ENCODE measurements around the gene CEP72. TPM values are rescaled to one million over a fixed set of nuclear protein-coding genes. Genes with fewer than 3 reads are reported as not detected.

CEP72 gene
- total RNA-seq, 1 donor from 2014 or later, result 27.8 TPM

DNA sequence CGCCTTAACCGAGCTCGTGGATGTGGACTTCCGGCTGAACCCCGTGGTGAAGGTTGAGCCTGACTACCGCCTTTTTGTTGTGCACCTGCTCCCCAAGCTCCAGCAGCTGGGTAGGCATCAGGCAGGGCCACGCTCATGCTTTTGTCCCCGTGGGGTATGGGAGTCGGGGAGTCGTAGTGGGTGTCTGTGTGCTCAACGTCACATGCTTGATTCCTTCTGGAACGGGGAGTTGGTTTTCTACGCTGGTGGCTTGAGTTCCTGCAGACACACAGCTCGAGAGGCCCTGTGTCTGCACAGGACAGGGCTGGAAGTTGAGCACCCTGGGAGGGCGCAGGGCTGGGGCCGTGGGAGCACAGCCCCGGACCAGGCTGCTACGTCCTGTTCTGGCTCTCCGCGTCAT is 8.0 kb downstream of the CEP72 start:
- peaks cover 24% of the 10 kb centered on the region for H3K36me3 Mint-ChIP-seq
- no peaks in the 10 kb centered on the region for H3K9me3 Mint-ChIP-seq
- no peak overlapping the region for H3K4me3 Mint-ChIP-seq
- no peaks in the 10 kb centered on the region for H3K27me3 Mint-ChIP-seq
- TF ChIP-seq, protein P1, sequence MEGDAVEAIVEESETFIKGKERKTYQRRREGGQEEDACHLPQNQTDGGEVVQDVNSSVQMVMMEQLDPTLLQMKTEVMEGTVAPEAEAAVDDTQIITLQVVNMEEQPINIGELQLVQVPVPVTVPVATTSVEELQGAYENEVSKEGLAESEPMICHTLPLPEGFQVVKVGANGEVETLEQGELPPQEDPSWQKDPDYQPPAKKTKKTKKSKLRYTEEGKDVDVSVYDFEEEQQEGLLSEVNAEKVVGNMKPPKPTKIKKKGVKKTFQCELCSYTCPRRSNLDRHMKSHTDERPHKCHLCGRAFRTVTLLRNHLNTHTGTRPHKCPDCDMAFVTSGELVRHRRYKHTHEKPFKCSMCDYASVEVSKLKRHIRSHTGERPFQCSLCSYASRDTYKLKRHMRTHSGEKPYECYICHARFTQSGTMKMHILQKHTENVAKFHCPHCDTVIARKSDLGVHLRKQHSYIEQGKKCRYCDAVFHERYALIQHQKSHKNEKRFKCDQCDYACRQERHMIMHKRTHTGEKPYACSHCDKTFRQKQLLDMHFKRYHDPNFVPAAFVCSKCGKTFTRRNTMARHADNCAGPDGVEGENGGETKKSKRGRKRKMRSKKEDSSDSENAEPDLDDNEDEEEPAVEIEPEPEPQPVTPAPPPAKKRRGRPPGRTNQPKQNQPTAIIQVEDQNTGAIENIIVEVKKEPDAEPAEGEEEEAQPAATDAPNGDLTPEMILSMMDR (conservative IDR thresholded peaks at IDR 0.05), result no peak
- H3K27ac Mint-ChIP-seq, result no peak overlapping the region
- peaks cover 6% of the 10 kb centered on the region for H3K4me1 Mint-ChIP-seq (ENCODE audit: unreplicated experiment)
- DNase-seq (ENCODE audit: extremely low spot score, unreplicated experiment), result peak; percentile 62

DNA sequence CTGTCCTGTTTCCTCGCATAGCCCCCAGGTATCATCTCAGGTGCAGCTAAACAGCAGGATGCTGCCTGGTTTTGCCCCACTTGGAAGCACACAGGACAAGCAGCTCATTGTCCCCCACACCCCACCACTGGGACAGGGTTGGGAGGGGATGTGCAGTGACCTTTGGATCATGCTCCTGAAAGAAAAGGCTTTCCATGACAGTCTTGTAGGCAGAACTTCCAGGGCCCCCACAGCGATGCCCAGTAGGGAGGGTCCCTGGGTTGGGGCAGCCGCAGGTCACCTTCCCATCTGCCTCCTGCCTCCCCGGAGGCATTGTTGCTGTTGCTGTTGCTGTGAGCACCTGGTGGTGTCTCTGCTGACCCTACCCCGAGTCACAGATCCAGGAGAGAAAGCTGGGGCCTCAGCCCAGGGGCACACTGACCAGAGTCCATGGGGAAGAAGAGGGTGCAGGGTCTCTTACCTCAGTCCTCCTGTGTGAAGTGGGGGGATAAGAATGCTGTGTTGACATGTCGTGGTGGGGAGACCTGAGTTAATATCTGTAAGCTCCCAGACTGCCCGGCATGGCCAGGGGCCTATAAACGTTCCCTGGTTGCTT is 8.5 kb downstream of the CEP72 start:
- peaks cover 6% of the 10 kb centered on the region for H3K4me1 Mint-ChIP-seq (ENCODE audit: unreplicated experiment)
- peak; percentile 51 for DNase-seq (ENCODE audit: extremely low spot score, unreplicated experiment)
- H3K27me3 Mint-ChIP-seq, result no peaks in the 10 kb centered on the region
- no peak overlapping the region for H3K4me3 Mint-ChIP-seq
- H3K27ac Mint-ChIP-seq, result no peak overlapping the region
- peaks cover 19% of the 10 kb centered on the region for H3K36me3 Mint-ChIP-seq
- H3K9me3 Mint-ChIP-seq, result no peaks in the 10 kb centered on the region
- TF ChIP-seq, protein P1 (conservative IDR thresholded peaks at IDR 0.05), result no peak

DNA sequence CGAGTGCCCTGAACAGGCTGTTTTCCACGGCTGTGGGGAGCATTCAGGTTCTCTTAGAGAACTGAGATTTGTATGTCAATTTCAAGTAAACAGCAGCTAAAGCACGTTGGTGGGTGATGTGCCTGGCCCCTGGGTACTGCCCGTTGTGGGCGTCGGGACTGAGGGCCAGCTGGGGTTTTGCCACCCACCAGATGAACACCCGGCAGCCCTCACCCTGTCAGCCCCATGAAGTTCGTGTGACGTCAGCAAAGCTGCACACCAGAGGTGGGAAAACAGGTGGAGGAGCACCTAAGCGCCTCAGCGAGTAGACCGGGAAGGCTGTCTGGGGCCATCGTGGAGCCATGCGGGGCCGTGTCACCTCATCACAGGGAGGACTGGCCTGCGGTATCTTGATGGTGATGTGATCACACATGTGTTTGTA is 9.2 kb downstream of the CEP72 start:
- H3K36me3 Mint-ChIP-seq, result peaks cover 15% of the 10 kb centered on the region

DNA sequence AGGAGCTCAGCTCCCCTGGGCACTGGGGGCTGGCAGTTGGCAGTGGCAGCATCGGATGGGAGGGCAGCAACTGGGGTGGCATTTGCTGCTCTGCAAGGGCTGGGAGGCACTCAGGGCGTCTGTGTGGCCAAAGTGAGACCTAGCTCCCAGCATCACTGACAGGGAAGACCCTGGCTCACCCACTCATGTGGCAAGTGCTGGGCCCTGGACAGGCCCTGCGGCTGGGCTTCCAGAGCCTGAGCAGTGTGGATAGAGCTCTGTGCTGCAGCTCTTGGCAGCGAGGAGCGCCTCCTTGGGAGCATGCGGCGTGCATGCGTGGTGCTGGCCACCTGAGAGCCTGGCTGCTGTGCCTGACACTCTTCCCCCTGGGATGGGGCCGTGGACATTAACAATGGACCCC is 10.2 kb downstream of the CEP72 start:
- Mint-ChIP-seq H3K27ac (no peak overlapping the region), H3K9me3 (no peaks in the 10 kb centered on the region), H3K27me3 (no peaks in the 10 kb centered on the region), H3K4me1 (ENCODE audit: unreplicated experiment) (no peaks in the 10 kb centered on the region), H3K36me3 (peaks cover 18% of the 10 kb centered on the region), H3K4me3 (no peak overlapping the region)
- TF ChIP-seq, protein P1 (conservative IDR thresholded peaks at IDR 0.05), result no peak
- no peak for DNase-seq (ENCODE audit: extremely low spot score, unreplicated experiment)

More for the DNA sequence above, 9.2 kb downstream of the CEP72 start:
- H3K27me3 Mint-ChIP-seq, result no peaks in the 10 kb centered on the region
- no peaks in the 10 kb centered on the region for H3K9me3 Mint-ChIP-seq
- TF ChIP-seq, protein P1 (conservative IDR thresholded peaks at IDR 0.05), result no peak
- H3K4me3 Mint-ChIP-seq, result no peak overlapping the region
- DNase-seq (ENCODE audit: extremely low spot score, unreplicated experiment), result no peak
- H3K27ac Mint-ChIP-seq, result no peak overlapping the region
- peaks cover 4% of the 10 kb centered on the region for H3K4me1 Mint-ChIP-seq (ENCODE audit: unreplicated experiment)

DNA sequence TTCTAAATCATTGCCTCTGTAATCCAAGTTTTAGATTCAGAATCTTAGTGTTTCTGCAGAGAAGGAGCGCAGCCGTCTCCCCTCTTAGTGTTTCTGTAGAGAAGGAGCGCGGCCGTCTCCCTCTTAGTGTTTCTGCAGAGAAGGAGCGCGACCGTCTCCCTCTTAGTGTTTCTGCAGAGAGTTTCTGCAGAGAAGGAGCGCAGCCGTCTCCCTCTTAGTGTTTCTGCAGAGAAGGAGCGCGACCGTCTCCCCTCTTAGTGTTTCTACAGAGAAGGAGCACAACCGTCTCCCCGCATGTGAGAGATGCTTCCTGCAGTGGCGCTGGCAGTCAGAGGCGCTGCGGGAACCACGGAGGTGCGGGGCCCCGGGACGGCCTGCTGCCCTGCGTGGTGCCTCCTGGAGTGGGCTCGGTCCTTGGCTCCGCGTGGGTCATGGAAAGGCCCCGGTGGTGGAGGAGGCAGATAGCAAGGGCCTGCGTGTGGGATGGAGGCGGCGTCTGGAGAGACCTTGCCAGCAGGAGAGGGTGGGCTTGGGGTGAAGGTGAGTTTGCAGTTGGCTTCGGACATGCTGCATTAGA is 10.9 kb downstream of the CEP72 start:
- no peak overlapping the region for H3K27ac Mint-ChIP-seq
- H3K36me3 Mint-ChIP-seq, result peaks cover 17% of the 10 kb centered on the region
- TF ChIP-seq, protein P1 (conservative IDR thresholded peaks at IDR 0.05), result no peak
- H3K9me3 Mint-ChIP-seq, result no peaks in the 10 kb centered on the region
- no peaks in the 10 kb centered on the region for H3K27me3 Mint-ChIP-seq
- no peak overlapping the region for H3K4me3 Mint-ChIP-seq
- no peak for DNase-seq (ENCODE audit: extremely low spot score, unreplicated experiment)
- H3K4me1 Mint-ChIP-seq (ENCODE audit: unreplicated experiment), result no peaks in the 10 kb centered on the region
